Lower leg skin (tissue), 4 donors: Measurements from ENCODE around the gene WBP1. TPM values are rescaled to one million over a fixed set of nuclear protein-coding genes. Genes with fewer than 3 reads are reported as not detected.

ENCODE experiments used
- DNase-seq, 2 donors: peaks; one replicate each; pipeline ENCODE4 v3.0.0-alpha.2; 2019; ENCODE audit warnings: low spot score in 2 of 2
- H3K4me3 ChIP-seq: fragments of 200-600 bp; sonication (generic); 2 replicates; pipeline ENCODE4 v1.5.1; 2017; ENCODE audit warnings: mild to moderate bottlenecking, low read depth; ENCODE audit not compliant: poor library complexity, severe bottlenecking
- CTCF ChIP-seq, 3 donors: fragments of 450-650 bp; IDR thresholded peaks; one replicate each; pipeline ENCODE4 v1.5.1; 2016; ENCODE audit warnings: antibody characterized with exemption in 3 of 3, mild to moderate bottlenecking in 3 of 3, moderate library complexity in 2 of 3
- POLR2A ChIP-seq, 2 donors: fragments of 450-650 bp; IDR thresholded peaks; one replicate each; pipeline ENCODE4 v1.6.1; 2016 to 2017; ENCODE audit warnings: antibody characterized with exemption in 2 of 2, mild to moderate bottlenecking in 1 of 2, moderate library complexity in 1 of 2
- WGBS, 2 donors: methylation state at CpG; one replicate each; pipeline ENCODE4 v1.1.5; 2018; 5-methylcytosine and 5-hydroxymethylcytosine counted together
- intact Hi-C: fragments of 100-400 bp; cut with DNase I; formaldehyde crosslinking; loops from one replicate; pipeline ENCODE4 v1.15.0; 2023; ENCODE audit warnings: low total_unique reads
- total RNA-seq, 4 donors: library from RNA; depleted of rRNA; stranded (reverse); fragments of >200 nt; gene quantifications; one replicate each; pipeline ENCODE4 v1.1.0, GENCODE V29; 2016

The WBP1 gene
- total RNA-seq, 4 donors from 2014 or later: 35.9 to 44.9 (median 38.1) TPM

GRCh38 chr2:74486141-74486540 lies 27.9 kb downstream of the WBP1 start:
- no peak for DNase-seq
- TF ChIP-seq CTCF (IDR thresholded peaks at IDR 0.05): no peak
- no peak for TF ChIP-seq POLR2A (IDR thresholded peaks at IDR 0.05)
- H3K4me3 ChIP-seq: no peak overlapping the region
- intact Hi-C loops: no loop called here
- 88% methylated on average over 2 of the region's 2 CpGs for WGBS, 2 donors

GRCh38 chr2:74488643-74489481 lies 30.6 kb downstream of the WBP1 start:
- H3K4me3 ChIP-seq: no peak overlapping the region
- intact Hi-C loops: no loop called here
- TF ChIP-seq CTCF (IDR thresholded peaks at IDR 0.05) (peak in 1 of 3 donors; percentile 12), POLR2A (IDR thresholded peaks at IDR 0.05) (no peak)
- 90 to 92% methylated on average over 9 of the region's 9 CpGs for WGBS, 2 donors
- DNase-seq: no peak

- TF ChIP-seq POLR2A (IDR thresholded peaks at IDR 0.05): no peak
- no peak overlapping the region for H3K4me3 ChIP-seq
- DNase-seq: no peak
- intact Hi-C loops: no loop called here
- 95 to 96% methylated on average over 9 of the region's 9 CpGs for WGBS, 2 donors
Measured at GRCh38 chr2:74489906-74490305, 31.7 kb downstream of the WBP1 start.

GRCh38 chr2:74491648-74492544 lies 33.7 kb downstream of the WBP1 start:
- no peak overlapping the region for H3K4me3 ChIP-seq
- intact Hi-C loops: no loop called here
- no peak for DNase-seq
- WGBS, 2 donors: 93 to 95% methylated on average over 12 of the region's 12 CpGs
- no peak for TF ChIP-seq CTCF (IDR thresholded peaks at IDR 0.05)
- no peak for TF ChIP-seq POLR2A (IDR thresholded peaks at IDR 0.05)

GRCh38 chr2:74493546-74493945 lies 35.3 kb downstream of the WBP1 start:
- no peak for TF ChIP-seq CTCF (IDR thresholded peaks at IDR 0.05)
- no peak for TF ChIP-seq POLR2A (IDR thresholded peaks at IDR 0.05)
- DNase-seq: no peak
- WGBS, 2 donors: 90 to 95% methylated on average over 3 of the region's 3 CpGs
- H3K4me3 ChIP-seq: no peak overlapping the region
- intact Hi-C loops: no loop called here

- no peak for DNase-seq
- 83 to 100% methylated on average over 1 of the region's 1 CpG for WGBS, 2 donors
- intact Hi-C loops: no loop called here
- TF ChIP-seq POLR2A (IDR thresholded peaks at IDR 0.05) (no peak), CTCF (IDR thresholded peaks at IDR 0.05) (no peak)
- no peak overlapping the region for H3K4me3 ChIP-seq
Measured at GRCh38 chr2:74495440-74495839, 37.2 kb downstream of the WBP1 start.
